NCI-H524 (cell line): ENCODE data around the gene DIAPH3.

Source experiments
- DNase-seq, 2 experiments: peaks; one replicate each; lab custom pipeline; 2025; lab: John Stamatoyannopoulos, UW

Gene DIAPH3

GRCh38 chr13:59621773-59622172 lies 542.0 kb downstream of the DIAPH3 start:
- DNase-seq: no peak
